GM12801 (cell line): ENCODE measurements around the gene SETD3.

Experiments used
- TF ChIP-seq, protein P1 (sequence below): IDR thresholded peaks from one replicate; pipeline ENCODE4 v1.5.1; 2011; ENCODE audit warnings: control low read depth; ENCODE audit not compliant: insufficient read length; ENCODE audit errors: extremely low read depth

SETD3 gene

GRCh38 chr14:99418242-99418641, 62.4 kb downstream of the SETD3 start:
- TF ChIP-seq, protein P1, sequence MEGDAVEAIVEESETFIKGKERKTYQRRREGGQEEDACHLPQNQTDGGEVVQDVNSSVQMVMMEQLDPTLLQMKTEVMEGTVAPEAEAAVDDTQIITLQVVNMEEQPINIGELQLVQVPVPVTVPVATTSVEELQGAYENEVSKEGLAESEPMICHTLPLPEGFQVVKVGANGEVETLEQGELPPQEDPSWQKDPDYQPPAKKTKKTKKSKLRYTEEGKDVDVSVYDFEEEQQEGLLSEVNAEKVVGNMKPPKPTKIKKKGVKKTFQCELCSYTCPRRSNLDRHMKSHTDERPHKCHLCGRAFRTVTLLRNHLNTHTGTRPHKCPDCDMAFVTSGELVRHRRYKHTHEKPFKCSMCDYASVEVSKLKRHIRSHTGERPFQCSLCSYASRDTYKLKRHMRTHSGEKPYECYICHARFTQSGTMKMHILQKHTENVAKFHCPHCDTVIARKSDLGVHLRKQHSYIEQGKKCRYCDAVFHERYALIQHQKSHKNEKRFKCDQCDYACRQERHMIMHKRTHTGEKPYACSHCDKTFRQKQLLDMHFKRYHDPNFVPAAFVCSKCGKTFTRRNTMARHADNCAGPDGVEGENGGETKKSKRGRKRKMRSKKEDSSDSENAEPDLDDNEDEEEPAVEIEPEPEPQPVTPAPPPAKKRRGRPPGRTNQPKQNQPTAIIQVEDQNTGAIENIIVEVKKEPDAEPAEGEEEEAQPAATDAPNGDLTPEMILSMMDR, result no peak

DNA sequence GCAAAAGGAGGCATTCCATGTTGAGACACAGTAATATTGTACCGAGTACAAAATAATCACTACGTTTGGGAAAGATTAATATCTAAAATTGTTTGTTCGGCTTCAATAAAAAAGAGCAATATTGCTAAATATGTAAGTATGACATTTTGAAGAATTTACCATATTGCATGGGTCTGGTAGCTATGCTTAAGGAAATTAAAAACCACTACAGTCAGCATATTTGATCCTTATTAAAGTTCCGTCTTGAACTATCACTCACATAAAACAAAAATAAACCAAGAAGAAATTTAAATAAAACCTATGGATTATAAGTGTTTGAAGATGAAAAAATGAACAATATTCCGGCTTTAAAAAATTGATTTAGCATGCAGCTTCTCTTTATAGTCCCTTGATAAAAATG, 63.8 kb downstream of the SETD3 start:
- TF ChIP-seq, protein P1, result no peak

DNA sequence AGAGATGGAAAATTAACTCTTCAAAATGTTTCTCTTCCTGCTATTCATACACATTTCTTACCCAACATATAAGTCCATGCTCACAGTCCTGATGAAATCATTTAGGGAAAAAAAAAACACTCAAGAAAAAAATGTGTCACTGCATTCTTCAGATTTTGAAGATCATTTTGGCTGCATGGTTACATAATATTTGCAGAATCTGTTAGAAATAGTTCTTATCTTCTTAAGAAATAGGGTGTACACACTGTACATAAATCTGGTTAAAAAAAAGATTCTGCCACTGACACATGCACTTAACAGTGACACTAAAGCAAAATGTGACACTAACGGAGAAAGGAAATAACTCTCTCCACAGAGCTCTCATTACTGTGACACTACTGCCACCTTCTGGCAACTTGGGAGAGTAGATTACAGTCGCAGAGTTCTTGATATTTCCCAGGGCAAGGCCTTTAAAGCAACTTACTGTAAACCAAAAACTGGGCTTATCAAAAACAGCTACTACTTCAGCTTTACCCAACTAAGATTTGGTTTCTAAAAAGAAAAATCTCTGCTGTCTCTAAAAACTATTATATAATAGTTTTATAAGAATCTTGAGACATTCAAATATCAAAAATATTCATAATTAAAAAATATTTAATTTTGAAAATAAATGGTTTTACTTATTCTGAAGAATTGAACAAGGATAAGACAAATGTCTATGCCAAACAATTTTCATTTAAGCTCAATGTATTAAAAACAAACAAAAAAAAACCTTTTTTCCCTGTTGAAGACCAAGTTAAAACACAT, 65.0 kb downstream of the SETD3 start:
- TF ChIP-seq, protein P1, result no peak

DNA sequence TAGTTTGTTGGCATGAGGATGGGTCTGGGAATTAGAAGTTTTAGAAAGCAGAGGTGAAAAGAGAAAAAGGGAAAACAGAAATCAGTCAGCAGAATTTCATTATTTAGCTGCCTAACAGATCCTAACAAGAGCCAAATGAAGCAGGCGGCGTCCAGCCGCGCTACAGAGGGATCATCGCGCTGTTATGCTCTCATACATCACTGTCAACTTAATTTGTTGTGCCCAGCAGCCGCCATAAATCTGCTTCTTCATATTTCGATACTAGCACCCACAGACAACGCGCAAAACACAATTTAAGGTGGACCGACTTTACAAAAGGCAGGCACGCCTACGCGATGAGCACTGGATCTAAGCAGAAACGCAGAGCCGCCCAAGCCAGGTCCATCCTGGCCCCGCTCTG, 66.7 kb downstream of the SETD3 start:
- TF ChIP-seq, protein P1, result no peak

DNA sequence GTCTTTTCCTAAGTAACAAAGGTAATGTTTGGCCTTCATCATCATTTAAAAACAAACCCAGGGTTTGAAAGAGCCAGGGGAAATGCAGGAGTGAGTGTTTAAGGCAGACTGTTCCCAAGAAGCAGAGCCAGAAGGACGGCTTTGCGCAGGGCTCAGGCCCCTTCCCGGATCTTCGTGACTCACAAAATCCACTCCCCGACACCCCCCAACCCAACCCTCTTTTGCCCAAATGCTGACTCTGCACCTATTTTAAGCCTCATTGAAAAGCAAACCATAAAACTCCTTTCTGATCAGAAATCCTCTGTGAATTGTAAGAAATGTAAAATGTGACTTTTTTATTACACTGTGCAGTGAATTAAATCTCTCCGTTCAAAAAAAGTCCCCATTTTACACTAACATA, 67.5 kb downstream of the SETD3 start:
- TF ChIP-seq, protein P1, result no peak

DNA sequence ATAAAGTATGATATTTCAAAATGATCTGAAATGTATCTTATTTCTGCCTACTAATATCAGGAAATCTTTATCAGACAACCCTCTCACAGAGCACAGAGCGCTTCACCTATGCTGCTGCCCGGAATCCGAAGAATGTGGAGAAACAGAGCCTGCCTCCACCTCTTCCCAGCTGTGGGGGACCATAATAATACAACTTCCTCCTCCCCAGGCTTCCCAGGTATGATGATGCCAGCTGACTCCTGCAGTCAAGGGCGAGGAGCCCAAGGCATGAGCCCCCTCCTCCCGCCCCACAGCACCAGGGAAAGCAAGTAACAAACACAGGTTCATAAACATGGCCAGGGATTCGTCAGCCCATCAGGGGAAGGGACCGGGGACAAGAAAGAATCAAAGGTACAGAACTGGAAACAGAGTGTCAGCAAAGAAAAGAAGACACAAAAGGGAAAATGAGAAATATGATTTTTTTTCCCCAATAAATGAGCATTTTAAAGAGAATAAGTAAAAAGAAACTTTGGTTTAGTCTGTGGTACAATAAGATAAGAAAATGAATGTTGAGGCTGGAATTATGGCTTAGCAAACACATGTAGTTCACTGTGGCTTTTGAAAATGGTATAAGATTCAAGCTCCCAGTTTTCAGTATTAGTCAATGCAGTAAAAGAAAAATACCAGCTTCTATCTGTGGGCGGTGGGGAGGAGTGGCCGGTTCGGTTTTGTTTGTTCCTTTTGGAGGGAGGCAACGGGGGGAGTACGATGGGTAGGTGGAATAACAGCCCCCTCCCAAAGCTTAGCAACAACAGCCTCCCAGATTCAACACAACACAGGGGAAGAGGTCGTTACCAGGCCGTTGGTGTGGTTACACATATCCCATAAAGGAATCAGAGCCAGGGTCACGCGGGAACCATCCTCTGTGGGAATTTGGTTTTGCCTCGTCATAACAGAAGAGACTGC, 68.3 kb downstream of the SETD3 start:
- TF ChIP-seq, protein P1, result no peak

- TF ChIP-seq, protein P1, result no peak
These were observed 70.6 kb downstream of the SETD3 start for GRCh38 chr14:99410019-99410418.
